Sciatic nerve (tissue), 2 donors: ENCODE measurements around the gene MAP3K3. TPM values are rescaled to one million over a fixed set of nuclear protein-coding genes. Genes with fewer than 3 reads are reported as not detected.

Experiments used
- ATAC-seq: fragments of 200-7000 bp; cut with Tn5 transposase; one replicate; pipeline ENCODE4 v1.9.1; 2020; ENCODE audit warnings: mild to moderate bottlenecking, moderate library complexity
- DNase-seq: peaks from one replicate; pipeline ENCODE4 v3.0.0-alpha.2; 2020; ENCODE audit warnings: low spot score
- intact Hi-C: fragments of 100-400 bp; cut with DNase I; formaldehyde crosslinking; loops from one replicate; pipeline ENCODE4 v1.14.2; 2022
- total RNA-seq: library from RNA; stranded (reverse); fragmentation: NEBNext Ultra II Directional; extraction: Animal tissue kit (Norgen Biotek cat#: 25700); gene quantifications from one replicate; pipeline ENCODE4 v1.2.1, GENCODE V29; 2021
- donor health status: DM: no; HTN: no; CAD: no.
- donor health status: DM: no; HTN: no; CAD: no.

The MAP3K3 gene
- total RNA-seq, 1 donor from 2014 or later: 63.4 TPM

GRCh38 chr17:63646488-63646806 is 24.2 kb downstream of the MAP3K3 start:
- intact Hi-C loops: no loop called here
- ATAC-seq: peak; percentile 41
- no peak for DNase-seq

GRCh38 chr17:63647065-63647725 is 25.0 kb downstream of the MAP3K3 start:
- peak; percentile 57 for ATAC-seq
- no peak for DNase-seq
- intact Hi-C loops: no loop called here

GRCh38 chr17:63647936-63648335 is 25.7 kb downstream of the MAP3K3 start:
- DNase-seq (no peak), ATAC-seq (no peak)

GRCh38 chr17:63649813-63650212 is 27.6 kb downstream of the MAP3K3 start:
- intact Hi-C loops: no loop called here
- ATAC-seq (peak; percentile 34), DNase-seq (no peak)

More at GRCh38 chr17:63647936-63648335, 25.7 kb downstream of the MAP3K3 start:
- intact Hi-C loops: no loop called here

- DNase-seq: no peak
- intact Hi-C loops: no loop called here
- no peak for ATAC-seq
These were observed 29.9 kb downstream of the MAP3K3 start for GRCh38 chr17:63652106-63652505.

- DNase-seq (no peak), ATAC-seq (no peak)
- intact Hi-C loops: no loop called here
These were observed 30.8 kb downstream of the MAP3K3 start for GRCh38 chr17:63653050-63653449.

GRCh38 chr17:63657786-63658185 is 35.6 kb downstream of the MAP3K3 start:
- intact Hi-C loops: no loop called here
- no peak for DNase-seq
- ATAC-seq: no peak

GRCh38 chr17:63658366-63658765 is 36.1 kb downstream of the MAP3K3 start:
- DNase-seq (no peak), ATAC-seq (no peak)
- intact Hi-C loops: no loop called here

GRCh38 chr17:63659850-63660249 is 37.6 kb downstream of the MAP3K3 start:
- no peak for ATAC-seq
- intact Hi-C loops: no loop called here
- no peak for DNase-seq

GRCh38 chr17:63665527-63666214 is 43.5 kb downstream of the MAP3K3 start:
- intact Hi-C loops: no loop called here
- no peak for DNase-seq
- ATAC-seq: peak; percentile 62

GRCh38 chr17:63672856-63673255 is 50.6 kb downstream of the MAP3K3 start:
- DNase-seq (no peak), ATAC-seq (no peak)
- intact Hi-C loops: no loop called here

GRCh38 chr17:63675231-63675606 is 53.0 kb downstream of the MAP3K3 start:
- DNase-seq (no peak), ATAC-seq (peak; percentile 69)
- intact Hi-C loops: no loop called here

- intact Hi-C loops: no loop called here
- peak; percentile 92 for ATAC-seq
- DNase-seq: peak; percentile 83
These were observed 53.7 kb downstream of the MAP3K3 start for GRCh38 chr17:63675607-63676546.

GRCh38 chr17:63676584-63676983 is 54.4 kb downstream of the MAP3K3 start:
- ATAC-seq: no peak
- DNase-seq: no peak
- intact Hi-C loops: no loop called here

- DNase-seq: no peak
- no peak for ATAC-seq
- intact Hi-C loops: no loop called here
These were observed 57.0 kb downstream of the MAP3K3 start for GRCh38 chr17:63679214-63679613.

GRCh38 chr17:63680700-63681099 is 58.5 kb downstream of the MAP3K3 start:
- intact Hi-C loops: no loop called here
- DNase-seq: no peak

GRCh38 chr17:63681530-63681929 is 59.3 kb downstream of the MAP3K3 start:
- DNase-seq: no peak
- intact Hi-C loops: no loop called here
- peak; percentile 75 for ATAC-seq

More at GRCh38 chr17:63680700-63681099, 58.5 kb downstream of the MAP3K3 start:
- ATAC-seq: no peak

GRCh38 chr17:63682441-63682840 is 60.2 kb downstream of the MAP3K3 start:
- intact Hi-C loops: no loop called here
- no peak for ATAC-seq
- DNase-seq: no peak

- DNase-seq (no peak), ATAC-seq (no peak)
- intact Hi-C loops: no loop called here
These were observed 60.8 kb downstream of the MAP3K3 start for GRCh38 chr17:63682981-63683380.

- no peak for ATAC-seq
- intact Hi-C loops: no loop called here
- no peak for DNase-seq
These were observed 62.8 kb downstream of the MAP3K3 start for GRCh38 chr17:63685041-63685440.
